Cardiac fibroblast (primary cell): ENCODE data around the gene UGT1A5.
"Not testable (repeated sequence)": the region's sequence is repeated elsewhere in the genome, so short reads cannot be mapped to it uniquely, and the experiment has no call there.

ENCODE experiments used
- DNase-seq, 2 donors: peaks; one replicate each; pipeline versions ENCODE4 v3.0.0 to v3.0.0-alpha.2; 2010; ENCODE audit warnings: low read depth in 2 of 2
- H3K4me3 ChIP-seq, 2 donors: replicated peaks in 1 of 2; 1 replicate in 1 of 2; 2 replicates in 1 of 2; pipeline ENCODE4 v1.5.1; 2011; ENCODE audit warnings: low read depth in 2 of 2, low read length in 2 of 2, mild to moderate bottlenecking in 2 of 2, moderate library complexity in 1 of 2
- TF ChIP-seq, protein P1 (sequence below): IDR thresholded peaks from one replicate; pipeline ENCODE4 v1.5.1; 2011; ENCODE audit warnings: low read depth, mild to moderate bottlenecking, low read length, inconsistent platforms

Gene UGT1A5

DNA sequence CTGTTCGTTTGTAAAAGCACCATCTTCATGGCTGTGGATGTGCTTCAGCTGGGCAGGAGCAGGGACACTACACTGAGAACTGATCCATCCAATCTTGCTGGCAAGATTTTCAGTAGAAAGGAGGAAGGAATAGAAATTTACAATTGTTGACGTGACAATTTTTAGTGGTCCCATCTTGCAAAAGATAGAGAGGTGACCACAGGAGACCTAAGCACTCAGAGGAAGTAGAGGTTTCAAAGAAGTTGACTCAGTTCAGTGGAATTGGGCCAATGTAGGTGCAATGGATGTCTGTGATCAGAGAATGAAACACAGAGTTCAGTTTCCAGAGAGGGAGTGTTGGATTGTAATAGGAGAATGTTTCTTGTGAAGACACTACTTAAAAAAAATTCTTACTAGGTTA is 1.4 kb downstream of the UGT1A5 start:
- TF ChIP-seq, protein P1, sequence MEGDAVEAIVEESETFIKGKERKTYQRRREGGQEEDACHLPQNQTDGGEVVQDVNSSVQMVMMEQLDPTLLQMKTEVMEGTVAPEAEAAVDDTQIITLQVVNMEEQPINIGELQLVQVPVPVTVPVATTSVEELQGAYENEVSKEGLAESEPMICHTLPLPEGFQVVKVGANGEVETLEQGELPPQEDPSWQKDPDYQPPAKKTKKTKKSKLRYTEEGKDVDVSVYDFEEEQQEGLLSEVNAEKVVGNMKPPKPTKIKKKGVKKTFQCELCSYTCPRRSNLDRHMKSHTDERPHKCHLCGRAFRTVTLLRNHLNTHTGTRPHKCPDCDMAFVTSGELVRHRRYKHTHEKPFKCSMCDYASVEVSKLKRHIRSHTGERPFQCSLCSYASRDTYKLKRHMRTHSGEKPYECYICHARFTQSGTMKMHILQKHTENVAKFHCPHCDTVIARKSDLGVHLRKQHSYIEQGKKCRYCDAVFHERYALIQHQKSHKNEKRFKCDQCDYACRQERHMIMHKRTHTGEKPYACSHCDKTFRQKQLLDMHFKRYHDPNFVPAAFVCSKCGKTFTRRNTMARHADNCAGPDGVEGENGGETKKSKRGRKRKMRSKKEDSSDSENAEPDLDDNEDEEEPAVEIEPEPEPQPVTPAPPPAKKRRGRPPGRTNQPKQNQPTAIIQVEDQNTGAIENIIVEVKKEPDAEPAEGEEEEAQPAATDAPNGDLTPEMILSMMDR: no peak
- no peak overlapping the region for H3K4me3 ChIP-seq
- DNase-seq: no peak

DNA sequence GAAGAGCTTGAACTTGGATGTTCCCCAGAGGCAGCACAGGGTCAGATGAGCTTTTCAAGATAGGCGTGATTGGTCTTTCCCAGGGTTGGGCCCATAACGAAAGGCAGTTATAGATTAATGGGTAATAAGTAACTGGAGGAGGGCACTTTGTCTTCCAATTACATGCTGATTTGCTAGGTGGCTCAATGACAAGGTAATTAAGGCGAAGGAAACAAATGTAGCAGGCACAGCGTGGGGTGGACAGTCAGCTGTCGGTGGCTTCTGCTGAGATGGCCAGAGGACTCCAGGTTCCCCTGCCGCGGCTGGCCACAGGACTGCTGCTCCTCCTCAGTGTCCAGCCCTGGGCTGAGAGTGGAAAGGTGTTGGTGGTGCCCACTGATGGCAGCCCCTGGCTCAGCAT is 5.8 kb downstream of the UGT1A5 start, which contains the start of gene UGT1A4:
Gene UGT1A4, plus strand, starts transcription at position 185 of the 400 bp plus-strand sequence. Its CDS starts 85 bp downstream, at position 270.
- no peak for DNase-seq
- TF ChIP-seq, protein P1: no peak
- no peak within 1 kb of the TSS for H3K4me3 ChIP-seq

DNA sequence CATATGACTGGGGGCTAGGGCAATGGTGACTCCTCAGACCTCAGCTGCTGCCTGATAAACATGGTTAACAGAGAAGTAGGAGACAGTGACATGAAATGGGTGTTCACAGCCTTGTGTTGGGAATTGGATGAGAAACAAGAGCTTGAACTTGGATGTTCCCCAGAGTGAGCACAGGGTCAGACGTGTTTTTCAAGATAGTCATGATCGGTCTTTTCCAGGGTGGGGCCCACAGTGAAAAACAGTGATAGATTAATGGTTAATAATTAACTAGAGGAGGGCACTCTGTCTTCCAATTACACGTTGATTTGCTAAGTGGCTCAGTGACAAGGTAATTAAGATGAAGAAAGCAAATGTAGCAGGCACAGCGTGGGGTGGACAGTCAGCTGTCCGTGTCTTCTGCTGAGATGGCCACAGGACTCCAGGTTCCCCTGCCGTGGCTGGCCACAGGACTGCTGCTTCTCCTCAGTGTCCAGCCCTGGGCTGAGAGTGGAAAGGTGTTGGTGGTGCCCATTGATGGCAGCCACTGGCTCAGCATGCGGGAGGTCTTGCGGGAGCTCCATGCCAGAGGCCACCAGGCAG is 16.1 kb downstream of the UGT1A5 start, which contains the start of gene UGT1A3:
Gene UGT1A3, plus strand, starts transcription at position 320 of the 579 bp plus-strand sequence. Its CDS starts 85 bp downstream, at position 405.
- H3K4me3 ChIP-seq: no peak within 1 kb of the TSS
- TF ChIP-seq, protein P1: no peak
- DNase-seq: no peak

DNA sequence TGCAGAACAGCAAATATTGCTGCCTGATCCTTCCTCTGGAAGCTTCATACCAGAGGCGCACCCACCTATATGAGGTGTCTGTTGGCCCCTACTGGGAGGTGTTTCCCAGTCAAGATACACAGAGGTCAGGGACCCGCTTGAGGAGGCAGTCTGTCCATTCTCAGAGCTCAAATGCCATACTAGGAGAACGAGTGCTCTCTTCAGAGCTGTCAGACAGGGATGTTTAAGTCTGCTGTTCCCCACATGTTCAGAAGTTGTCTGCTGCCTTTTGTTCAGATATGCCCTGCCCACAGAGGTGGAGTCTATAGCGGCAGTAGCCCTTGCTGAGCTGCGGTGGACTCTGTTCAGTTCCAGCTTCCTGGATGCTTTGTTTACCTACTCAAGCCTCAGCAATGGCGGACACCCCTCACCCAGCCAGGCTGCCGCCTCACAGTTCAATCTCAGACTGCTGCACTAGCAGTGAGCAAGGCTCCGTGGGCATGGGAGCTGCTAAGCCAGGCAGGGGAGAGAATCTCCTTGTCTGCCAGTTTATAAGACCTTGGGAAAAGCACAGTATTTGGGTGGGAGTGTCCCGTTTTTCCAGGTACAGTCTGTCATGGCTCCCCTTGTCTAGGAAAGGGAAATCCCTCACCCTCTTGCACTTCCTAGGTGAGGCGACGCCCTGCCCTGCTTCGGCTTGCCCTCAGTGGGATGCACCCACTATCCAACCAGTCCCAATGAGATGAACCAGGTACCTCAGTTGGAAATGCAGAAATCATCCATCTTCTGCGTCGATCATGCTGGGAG is 24.4 kb downstream of the UGT1A5 start:
- not testable (repeated sequence) for DNase-seq, H3K4me3 ChIP-seq

DNA sequence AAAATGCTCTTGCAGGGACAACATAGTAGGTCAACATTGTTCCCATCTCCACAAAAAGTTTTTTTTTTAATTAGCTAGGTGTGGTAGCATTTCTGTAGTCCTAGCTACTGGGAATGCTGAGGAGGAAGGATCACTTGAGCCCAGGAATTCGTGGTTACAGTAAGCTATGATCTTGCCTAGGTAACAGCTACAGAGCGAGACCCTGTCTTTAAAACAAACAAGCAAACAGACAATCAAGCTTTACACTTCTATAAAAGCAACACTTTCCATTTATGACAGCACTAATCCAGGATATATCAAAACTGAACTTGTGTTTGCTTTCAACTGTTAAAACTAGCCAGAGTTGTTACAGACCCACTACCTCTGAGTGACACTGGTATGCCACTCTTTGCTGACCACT is 28.2 kb downstream of the UGT1A5 start:
- TF ChIP-seq, protein P1: no peak
- no peak for DNase-seq

DNA sequence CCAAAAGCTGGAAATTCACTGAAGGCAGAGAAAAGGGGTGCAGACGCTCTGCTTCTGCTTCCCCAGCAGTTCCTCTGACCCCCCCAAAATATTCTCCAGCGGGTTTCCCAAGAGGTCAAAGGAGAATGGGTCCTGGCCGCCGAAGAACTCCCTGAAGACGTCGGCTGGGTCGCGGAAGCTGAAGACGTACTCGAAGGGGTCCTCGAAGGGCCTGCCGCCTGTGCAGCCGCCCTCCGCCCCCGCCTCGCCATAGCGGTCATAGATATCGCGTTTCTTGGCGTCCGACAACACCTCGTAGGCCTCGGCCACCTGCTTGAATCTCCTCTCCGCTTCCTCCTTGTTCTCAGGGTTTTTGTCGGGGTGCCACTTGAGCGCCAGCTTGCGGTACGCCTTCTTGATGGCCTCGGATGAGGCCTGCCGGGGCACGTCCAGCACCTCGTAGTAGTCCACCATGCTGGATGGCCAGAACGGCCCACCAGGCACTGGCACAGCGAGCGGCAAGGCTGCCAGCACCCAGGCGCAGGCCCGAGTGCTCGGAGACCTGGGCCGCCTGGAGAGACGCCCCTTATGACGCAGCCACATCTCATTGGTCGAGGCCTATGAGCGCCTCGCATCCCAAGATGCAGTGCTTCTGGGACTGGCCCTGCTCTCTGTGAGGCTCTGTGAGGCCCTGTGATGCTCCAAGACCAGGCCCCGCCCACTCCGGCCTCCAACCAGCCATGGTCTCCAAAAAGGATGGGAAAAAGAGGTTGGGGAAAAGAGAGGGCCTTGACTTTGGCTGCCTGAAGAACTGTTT is 31.0 kb downstream of the UGT1A5 start:
- DNase-seq: no peak
- TF ChIP-seq, protein P1: no peak
- H3K4me3 ChIP-seq: no peak overlapping the region

More for the DNA sequence above, 28.2 kb downstream of the UGT1A5 start:
- no peak overlapping the region for H3K4me3 ChIP-seq
